K562 (cell line): ENCODE measurements around the gene DBP. TPM values are rescaled to one million over a fixed set of nuclear protein-coding genes. Genes with fewer than 3 reads are reported as not detected.

Source experiments
- polyA plus RNA-seq, 8 experiments: library from polyadenylated mRNA; depleted of rRNA in 4 of 8; stranded (reverse) in 5 of 8; unstranded in 3 of 8; fragments of >200 nt; fragmentation: Nextera tagmentation in 2 of 8; fragmentation: Illumina TruSeq in 1 of 8; extraction: Ambion mirVana in 2 of 8; extraction: Trizol in 1 of 8; gene quantifications; 2 replicates each; pipeline versions ENCODE4 v1.2.1 to v1.2.3, GENCODE V29; 2011 to 2014; ENCODE audit warnings: inconsistent platforms in 1 of 8, missing spikeins in 1 of 8
- total RNA-seq, 7 experiments: library from RNA; depleted of rRNA in 6 of 7; stranded (reverse); fragments of >200 nt in 6 of 7; fragmentation: Illumina TruSeq in 2 of 7; extraction: Trizol in 2 of 7; gene quantifications; 2 replicates each; pipeline versions ENCODE4 v1.2.1 to v1.2.3, GENCODE V29; 2011 to 2021; ENCODE audit warnings: low replicate concordance in 1 of 7

DBP gene
- total and polyA plus RNA-seq, 9 of the 15 experiments (the other 6 are each of a cell fraction or from before 2014, with no cell fraction given), result 0.25 to 5.5 (median 1.8) TPM

Other genes starting within 250 kb of the DBP start
Only the 7 nearest of the 23 such genes appear.
- gene SPACA4, start 30.6 kb downstream of the DBP start, total RNA-seq (2014; rRNA removed), result not detected in 2 replicates
- gene SPACA4, start 30.6 kb downstream of the DBP start, total RNA-seq (2014; rRNA removed; fragmentation: Illumina TruSeq; extraction: Trizol), result not detected in 2 replicates
- not detected in 2 replicates for gene SPACA4, start 30.6 kb downstream of the DBP start, total RNA-seq (2015; rRNA removed; fragmentation: Illumina TruSeq; extraction: Trizol)
- not detected in 2 replicates for gene SPACA4, start 30.6 kb downstream of the DBP start, total RNA-seq (2021)
- not detected in 2 replicates for gene SPACA4, start 30.6 kb downstream of the DBP start, polyA plus RNA-seq (2011; rRNA removed)
- not detected in 2 replicates for gene SPACA4, start 30.6 kb downstream of the DBP start, polyA plus RNA-seq (2014; fragmentation: Illumina TruSeq; extraction: Trizol)
- gene SPACA4, start 30.6 kb downstream of the DBP start, polyA plus RNA-seq (2014; fragmentation: Nextera tagmentation; extraction: Ambion mirVana), result not detected
- not detected in 2 replicates for gene SPACA4, start 30.6 kb downstream of the DBP start, polyA plus RNA-seq (2014; rRNA removed)
- 0.82 TPM in 1 of 2 replicates, not detected in the other for gene FAM83E, start 22.3 kb downstream of the DBP start, total RNA-seq (2014; rRNA removed)
- 0.29 TPM in 1 of 2 replicates, not detected in the other for gene FAM83E, start 22.3 kb downstream of the DBP start, total RNA-seq (2014; rRNA removed; fragmentation: Illumina TruSeq; extraction: Trizol)
- gene FAM83E, start 22.3 kb downstream of the DBP start, total RNA-seq (2015; rRNA removed; fragmentation: Illumina TruSeq; extraction: Trizol), result 0.45 and 0.87 TPM in 2 replicates
- 0.71 and 1.3 TPM in 2 replicates for gene FAM83E, start 22.3 kb downstream of the DBP start, total RNA-seq (2021)
- gene FAM83E, start 22.3 kb downstream of the DBP start, polyA plus RNA-seq (2011; rRNA removed), result 0.15 TPM in 2 replicates
- gene FAM83E, start 22.3 kb downstream of the DBP start, polyA plus RNA-seq (2014; fragmentation: Illumina TruSeq; extraction: Trizol), result not detected in 2 replicates
- gene FAM83E, start 22.3 kb downstream of the DBP start, polyA plus RNA-seq (2014; fragmentation: Nextera tagmentation; extraction: Ambion mirVana), result not detected
- 0.04 and 0.19 TPM in 2 replicates for gene FAM83E, start 22.3 kb downstream of the DBP start, polyA plus RNA-seq (2014; rRNA removed)
- gene RPL18, start 18.2 kb downstream of the DBP start, total RNA-seq (2014; rRNA removed), result 2,565 and 3,619 TPM in 2 replicates
- 1,358 and 1,367 TPM in 2 replicates for gene RPL18, start 18.2 kb downstream of the DBP start, total RNA-seq (2014; rRNA removed; fragmentation: Illumina TruSeq; extraction: Trizol)
- gene RPL18, start 18.2 kb downstream of the DBP start, total RNA-seq (2015; rRNA removed; fragmentation: Illumina TruSeq; extraction: Trizol), result 2,022 and 2,084 TPM in 2 replicates
- gene RPL18, start 18.2 kb downstream of the DBP start, total RNA-seq (2021), result 2,028 and 2,113 TPM in 2 replicates
- gene RPL18, start 18.2 kb downstream of the DBP start, polyA plus RNA-seq (2011; rRNA removed), result 1,530 and 1,971 TPM in 2 replicates
- 1,653 and 2,262 TPM in 2 replicates for gene RPL18, start 18.2 kb downstream of the DBP start, polyA plus RNA-seq (2014; fragmentation: Illumina TruSeq; extraction: Trizol)
- gene RPL18, start 18.2 kb downstream of the DBP start, polyA plus RNA-seq (2014; fragmentation: Nextera tagmentation; extraction: Ambion mirVana), result 100 to 1,000 TPM; 312 to 402 TPM
- gene RPL18, start 18.2 kb downstream of the DBP start, polyA plus RNA-seq (2014; rRNA removed), result 2,460 and 2,635 TPM in 2 replicates
- gene SPHK2, start 17.9 kb downstream of the DBP start, total RNA-seq (2014; rRNA removed), result 4.0 and 8.2 TPM in 2 replicates
- gene SPHK2, start 17.9 kb downstream of the DBP start, total RNA-seq (2014; rRNA removed; fragmentation: Illumina TruSeq; extraction: Trizol), result 2.1 and 2.9 TPM in 2 replicates
- gene SPHK2, start 17.9 kb downstream of the DBP start, total RNA-seq (2015; rRNA removed; fragmentation: Illumina TruSeq; extraction: Trizol), result 5.4 and 5.5 TPM in 2 replicates
- gene SPHK2, start 17.9 kb downstream of the DBP start, total RNA-seq (2021), result 13.9 and 15.2 TPM in 2 replicates
- gene SPHK2, start 17.9 kb downstream of the DBP start, polyA plus RNA-seq (2011; rRNA removed), result 2.0 and 3.5 TPM in 2 replicates
- 2.6 and 6.4 TPM in 2 replicates for gene SPHK2, start 17.9 kb downstream of the DBP start, polyA plus RNA-seq (2014; fragmentation: Illumina TruSeq; extraction: Trizol)
- gene SPHK2, start 17.9 kb downstream of the DBP start, polyA plus RNA-seq (2014; fragmentation: Nextera tagmentation; extraction: Ambion mirVana), result under 1 TPM; 0.10 to 0.17 TPM
- 9.0 and 10.8 TPM in 2 replicates for gene SPHK2, start 17.9 kb downstream of the DBP start, polyA plus RNA-seq (2014; rRNA removed)
- 19.9 and 37.7 TPM in 2 replicates for gene CA11, start 8.8 kb upstream of the DBP start, total RNA-seq (2014; rRNA removed)
- gene CA11, start 8.8 kb upstream of the DBP start, total RNA-seq (2014; rRNA removed; fragmentation: Illumina TruSeq; extraction: Trizol), result 2.4 and 2.9 TPM in 2 replicates
- 7.5 and 8.3 TPM in 2 replicates for gene CA11, start 8.8 kb upstream of the DBP start, total RNA-seq (2015; rRNA removed; fragmentation: Illumina TruSeq; extraction: Trizol)
- 14.8 and 16.2 TPM in 2 replicates for gene CA11, start 8.8 kb upstream of the DBP start, total RNA-seq (2021)
- 4.1 and 8.1 TPM in 2 replicates for gene CA11, start 8.8 kb upstream of the DBP start, polyA plus RNA-seq (2011; rRNA removed)
- gene CA11, start 8.8 kb upstream of the DBP start, polyA plus RNA-seq (2014; fragmentation: Illumina TruSeq; extraction: Trizol), result 12.7 and 22.5 TPM in 2 replicates
- 10 to 100 TPM in 1 of 2 experiments, 1 to 10 TPM in 1; 6.3 to 11.5 TPM for gene CA11, start 8.8 kb upstream of the DBP start, polyA plus RNA-seq (2014; fragmentation: Nextera tagmentation; extraction: Ambion mirVana)
- gene CA11, start 8.8 kb upstream of the DBP start, polyA plus RNA-seq (2014; rRNA removed), result 8.2 and 19.3 TPM in 2 replicates
- not detected in 2 replicates for gene NTN5, start 35.6 kb upstream of the DBP start, total RNA-seq (2014; rRNA removed)
- not detected in 2 replicates for gene NTN5, start 35.6 kb upstream of the DBP start, total RNA-seq (2014; rRNA removed; fragmentation: Illumina TruSeq; extraction: Trizol)
- not detected in 2 replicates for gene NTN5, start 35.6 kb upstream of the DBP start, total RNA-seq (2015; rRNA removed; fragmentation: Illumina TruSeq; extraction: Trizol)
- not detected in 2 replicates for gene NTN5, start 35.6 kb upstream of the DBP start, total RNA-seq (2021)
- gene NTN5, start 35.6 kb upstream of the DBP start, polyA plus RNA-seq (2011; rRNA removed), result 0.04 TPM in 1 of 2 replicates, not detected in the other
- gene NTN5, start 35.6 kb upstream of the DBP start, polyA plus RNA-seq (2014; fragmentation: Illumina TruSeq; extraction: Trizol), result not detected in 2 replicates
- not detected for gene NTN5, start 35.6 kb upstream of the DBP start, polyA plus RNA-seq (2014; fragmentation: Nextera tagmentation; extraction: Ambion mirVana)
- 0.07 TPM in 1 of 2 replicates, not detected in the other for gene NTN5, start 35.6 kb upstream of the DBP start, polyA plus RNA-seq (2014; rRNA removed)
- gene FUT2, start 58.6 kb upstream of the DBP start, total RNA-seq (2014; rRNA removed), result not detected in 2 replicates
- not detected in 2 replicates for gene FUT2, start 58.6 kb upstream of the DBP start, total RNA-seq (2014; rRNA removed; fragmentation: Illumina TruSeq; extraction: Trizol)
- gene FUT2, start 58.6 kb upstream of the DBP start, total RNA-seq (2015; rRNA removed; fragmentation: Illumina TruSeq; extraction: Trizol), result not detected in 2 replicates
- gene FUT2, start 58.6 kb upstream of the DBP start, total RNA-seq (2021), result not detected in 2 replicates
- gene FUT2, start 58.6 kb upstream of the DBP start, polyA plus RNA-seq (2011; rRNA removed), result not detected in 2 replicates
- not detected in 2 replicates for gene FUT2, start 58.6 kb upstream of the DBP start, polyA plus RNA-seq (2014; fragmentation: Illumina TruSeq; extraction: Trizol)
- under 1 TPM; 0.03 to 0.04 TPM for gene FUT2, start 58.6 kb upstream of the DBP start, polyA plus RNA-seq (2014; fragmentation: Nextera tagmentation; extraction: Ambion mirVana)
- not detected in 2 replicates for gene FUT2, start 58.6 kb upstream of the DBP start, polyA plus RNA-seq (2014; rRNA removed)